GM19025 (cell line): ENCODE results near the gene ZBTB48.
"Not testable (repeated sequence)": the region's sequence is repeated elsewhere in the genome, so short reads cannot be mapped to it uniquely, and the experiment has no call there.

ENCODE experiments used
- ATAC-seq: cut with Tn5 transposase; IDR thresholded peaks from one replicate; pipeline ENCODE4 v1.9.1; 2021; ENCODE audit warnings: mild to moderate bottlenecking, low read depth, moderate library complexity; ENCODE audit not compliant: unreplicated experiment

The ZBTB48 gene

DNA sequence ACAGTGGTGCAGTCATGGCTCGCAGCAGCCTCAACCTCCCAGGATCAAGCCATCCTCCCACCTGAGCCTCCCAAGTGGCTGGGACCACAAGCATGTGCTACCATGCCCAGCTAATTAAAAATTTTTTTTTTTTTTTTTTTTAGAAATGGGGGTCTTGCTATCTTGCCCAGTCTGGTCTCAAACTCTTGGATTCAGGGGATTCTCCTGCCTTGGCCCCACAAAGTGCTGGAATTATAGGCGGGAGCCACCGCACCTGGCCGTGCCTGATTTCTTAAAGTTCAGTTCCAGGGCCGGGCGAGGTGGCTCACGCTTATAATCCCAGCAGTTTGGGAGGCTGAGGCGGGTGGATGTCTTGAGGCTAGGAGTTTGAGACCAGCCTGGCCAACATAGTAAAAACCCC, 51.3 kb downstream of the ZBTB48 start:
- ATAC-seq, result no peak

DNA sequence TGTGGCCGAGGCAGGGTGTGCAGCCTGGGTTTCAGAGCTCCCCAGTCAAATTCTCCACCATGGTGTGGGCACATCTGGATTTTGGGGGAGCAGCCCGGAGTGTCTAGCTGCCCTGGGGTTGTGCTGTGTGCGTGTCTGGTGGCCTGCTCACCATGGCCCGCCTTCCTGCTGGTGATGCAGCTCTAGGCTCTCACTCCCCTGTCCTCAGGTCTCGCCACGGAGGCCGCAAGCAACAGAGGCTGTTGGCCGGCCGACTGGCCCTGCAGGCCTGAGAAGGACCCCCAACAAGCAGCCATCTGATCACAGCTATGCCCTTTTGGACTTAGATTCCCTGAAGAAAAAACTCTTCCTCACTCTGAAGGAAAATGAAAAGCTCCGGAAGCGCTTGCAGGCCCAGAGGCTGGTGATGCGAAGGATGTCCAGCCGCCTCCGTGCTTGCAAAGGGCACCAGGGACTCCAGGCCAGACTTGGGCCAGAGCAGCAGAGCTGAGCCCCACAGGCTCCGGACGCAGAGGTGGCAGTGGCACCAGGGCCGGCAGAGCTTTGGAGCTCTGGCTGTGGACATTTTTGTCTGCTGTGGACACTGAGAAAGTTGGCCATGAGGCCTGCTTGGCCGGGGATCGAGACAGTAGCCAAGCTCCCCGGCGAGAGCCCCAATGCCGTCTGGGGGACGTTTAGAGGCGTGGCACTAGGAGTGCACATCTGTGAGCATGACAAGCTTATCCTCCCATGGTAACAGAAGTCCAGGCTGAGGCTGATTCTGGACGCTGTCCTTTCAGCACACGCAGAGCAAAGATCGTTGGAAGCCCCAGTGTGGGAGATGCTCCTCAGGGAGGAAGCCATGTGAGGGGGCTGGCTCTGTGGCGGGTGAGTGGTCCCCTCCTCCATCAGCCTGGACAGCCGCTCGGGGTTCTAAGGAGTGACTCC, 53.1 kb downstream of the ZBTB48 start:
- ATAC-seq, result no peak

DNA sequence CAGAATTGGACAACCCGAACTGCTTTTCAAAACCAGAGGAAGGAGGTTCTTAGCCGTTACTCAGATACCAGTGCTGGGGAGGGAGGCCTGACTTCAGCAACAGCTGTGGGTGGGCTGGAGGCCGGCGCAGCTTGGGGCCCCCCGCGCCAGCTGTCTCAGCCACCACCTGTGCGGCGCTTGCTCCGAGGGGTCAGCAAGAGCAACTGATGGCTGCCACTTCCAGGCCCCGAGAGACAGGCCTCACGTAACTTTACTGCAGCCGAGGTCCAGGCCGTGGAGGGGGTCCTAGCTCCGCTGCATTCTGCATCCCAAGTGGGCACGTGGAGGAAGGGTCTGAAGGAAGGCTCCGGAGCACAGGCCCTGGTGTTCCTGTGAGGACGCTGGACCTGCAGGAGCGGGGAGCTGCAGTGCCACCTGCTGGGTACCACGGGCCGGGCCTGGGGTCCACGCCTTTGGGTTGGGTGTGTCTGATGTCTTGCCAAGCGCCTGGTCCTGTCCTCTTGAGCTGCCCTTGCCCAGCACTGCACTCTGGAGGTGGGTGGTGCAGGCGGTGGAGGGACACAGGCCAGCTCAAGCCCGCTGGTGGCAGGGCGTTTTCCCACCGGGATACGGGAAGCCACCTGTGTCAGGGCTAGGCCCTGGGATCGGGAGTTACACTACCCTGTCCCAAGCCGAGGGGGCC, 54.7 kb downstream of the ZBTB48 start:
- ATAC-seq, result no peak

DNA sequence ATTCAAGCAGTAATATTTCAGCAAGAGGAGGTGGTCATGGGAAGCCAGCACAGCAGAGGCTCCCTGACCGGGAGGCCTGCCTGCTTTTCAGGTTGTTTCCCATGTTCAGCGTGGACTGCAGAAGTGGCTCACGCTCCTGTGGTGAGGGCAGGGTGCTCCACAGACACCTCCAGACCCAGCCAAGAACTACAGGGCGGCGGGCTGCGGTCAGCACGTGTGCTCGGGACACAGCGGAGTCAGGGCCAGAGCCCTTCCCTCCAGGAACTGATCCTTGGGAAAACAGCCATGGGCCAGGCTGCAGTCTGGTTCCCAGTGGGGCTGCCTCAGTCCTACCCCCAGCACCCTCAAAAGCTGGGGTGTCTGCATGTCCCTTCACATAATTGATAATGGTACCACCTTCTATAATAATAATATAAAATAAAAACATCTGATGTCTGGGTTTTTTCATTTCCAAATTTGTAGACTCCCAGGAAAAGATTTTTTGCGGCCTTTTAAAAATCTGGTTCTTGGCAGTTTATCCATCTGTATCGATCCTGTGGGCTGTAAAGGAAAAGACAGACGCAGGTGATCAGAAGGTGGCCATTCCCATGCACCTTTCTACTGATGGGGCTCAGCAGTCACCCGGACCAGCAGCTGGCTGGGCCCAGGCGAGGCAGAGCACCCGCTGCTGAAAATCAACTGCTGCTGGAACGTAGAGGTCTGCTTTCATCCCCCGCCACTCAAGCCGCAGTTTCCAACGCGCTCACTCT, 55.5 kb downstream of the ZBTB48 start:
- no peak for ATAC-seq

DNA sequence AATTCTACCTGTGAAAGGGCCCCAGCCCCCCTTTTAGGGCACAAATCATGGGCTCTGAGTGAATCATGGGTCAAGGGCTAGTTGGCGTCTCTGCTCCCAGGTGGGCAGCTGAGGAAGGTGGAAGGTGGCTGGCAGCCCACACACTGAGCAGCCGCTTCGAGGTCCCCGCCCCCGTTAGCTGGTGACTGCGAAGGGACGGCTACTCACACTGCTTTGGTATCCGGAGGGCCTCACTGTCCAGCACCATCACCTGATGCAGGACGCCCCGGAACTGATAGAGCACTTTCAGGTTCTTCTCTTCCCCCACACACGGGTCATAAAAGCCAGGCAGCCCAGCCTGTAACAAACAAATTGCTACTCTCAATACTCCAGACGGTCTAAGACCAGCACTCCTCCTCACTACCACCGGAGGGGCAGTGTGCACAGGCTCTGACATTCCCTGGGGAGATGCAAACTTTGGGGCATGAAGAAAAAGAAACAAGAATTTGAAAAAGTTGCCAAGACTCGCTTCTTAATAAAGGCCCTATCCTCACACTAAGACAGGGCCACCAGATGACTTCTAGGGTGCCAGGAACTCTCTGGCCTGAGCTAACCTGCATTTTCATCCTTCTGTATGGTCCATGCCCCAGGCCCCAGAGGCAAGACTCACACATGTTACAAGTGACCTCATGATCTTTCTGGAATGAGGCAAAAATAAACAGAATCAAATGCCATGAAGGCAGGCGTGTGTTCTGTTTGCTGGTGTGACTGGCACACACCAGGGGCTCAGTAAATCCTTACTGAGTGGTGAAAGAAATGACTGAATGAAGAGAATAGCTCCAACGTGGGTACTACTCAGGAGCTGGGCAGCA, 56.3 kb downstream of the ZBTB48 start:
- ATAC-seq, result no peak

DNA sequence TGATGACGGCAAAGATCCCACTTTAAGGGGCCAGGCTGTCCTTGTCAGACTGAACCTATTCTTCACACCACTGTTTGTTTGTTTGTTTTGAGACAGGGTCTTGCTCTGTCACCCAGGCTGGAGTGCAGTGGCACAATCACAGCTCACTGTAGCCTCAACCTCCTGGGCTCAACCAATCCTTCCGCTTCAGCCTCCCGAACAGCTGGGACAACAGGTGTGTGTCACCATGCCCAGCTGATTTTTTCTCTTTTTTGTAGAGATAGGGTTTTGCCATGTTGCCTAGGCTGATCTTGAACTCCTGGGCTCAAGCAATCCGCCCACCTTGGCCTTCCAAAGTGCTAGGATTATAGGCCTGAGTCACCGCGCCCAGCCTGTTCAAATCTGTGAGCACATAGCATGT, 57.0 kb downstream of the ZBTB48 start:
- not testable (repeated sequence) for ATAC-seq

DNA sequence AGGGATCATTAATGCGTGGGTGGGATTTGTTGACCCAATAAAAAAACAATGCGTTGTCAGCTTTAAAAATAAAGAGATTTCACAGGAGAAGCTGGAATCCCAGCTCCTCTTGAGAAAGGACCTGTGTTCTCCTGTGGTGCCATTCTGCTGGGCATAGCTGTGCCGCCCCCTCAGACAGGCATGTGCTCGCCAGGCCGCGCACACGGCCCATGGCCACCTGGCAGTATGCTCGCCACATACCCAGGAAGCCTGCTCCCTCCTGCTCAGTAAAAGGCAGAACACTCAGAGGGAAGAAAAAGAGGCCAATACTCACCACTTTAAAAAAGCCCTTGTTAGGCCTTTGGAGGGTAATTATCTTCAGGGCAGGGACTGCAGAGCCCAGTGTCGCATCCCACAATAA, 58.0 kb downstream of the ZBTB48 start:
- no peak for ATAC-seq

DNA sequence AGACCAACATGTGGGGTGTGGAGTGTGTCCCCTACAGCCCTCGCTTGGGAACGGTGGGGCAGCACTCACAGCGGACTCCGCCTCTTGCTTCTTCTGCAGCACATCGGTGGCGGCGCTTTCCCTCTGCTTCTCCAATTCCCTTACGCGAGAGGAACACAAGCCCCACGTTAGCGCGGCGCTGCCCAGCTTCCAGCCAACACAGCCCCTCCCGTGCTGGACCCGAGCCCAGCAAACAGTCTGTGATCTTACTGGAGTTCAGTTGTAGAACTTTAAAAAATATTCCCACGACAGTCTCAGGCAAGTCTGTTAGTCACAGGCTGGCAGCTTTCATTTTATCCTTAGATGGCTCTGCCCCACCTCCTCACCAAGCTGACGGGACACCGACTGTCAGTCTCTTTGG, 58.4 kb downstream of the ZBTB48 start:
- no peak for ATAC-seq
